Endothelial cell (in vitro differentiated cells): ENCODE measurements around the gene NAA80. TPM values are rescaled to one million over a fixed set of nuclear protein-coding genes. Genes with fewer than 3 reads are reported as not detected.

Experiments
- DNase-seq: peaks from one replicate; pipeline ENCODE4 v3.0.0; 2021; ENCODE audit warnings: low spot score
- H3K27ac Mint-ChIP-seq: one replicate; pipeline ENCODE4 v1.8.0; 2021; ENCODE audit warnings: mixed read lengths, inconsistent platforms; ENCODE audit not compliant: unreplicated experiment
- H3K27me3 Mint-ChIP-seq: one replicate; pipeline ENCODE4 v1.8.0; 2021; ENCODE audit warnings: mild to moderate bottlenecking, moderate library complexity, mixed read lengths, inconsistent platforms; ENCODE audit not compliant: unreplicated experiment
- H3K36me3 Mint-ChIP-seq: one replicate; pipeline ENCODE4 v1.8.0; 2021; ENCODE audit warnings: mild to moderate bottlenecking, low read depth, mixed read lengths, inconsistent platforms; ENCODE audit not compliant: unreplicated experiment
- H3K4me1 Mint-ChIP-seq: one replicate; pipeline ENCODE4 v1.8.0; 2021; ENCODE audit warnings: mild to moderate bottlenecking, mixed read lengths, inconsistent platforms; ENCODE audit not compliant: unreplicated experiment
- H3K4me3 Mint-ChIP-seq: one replicate; pipeline ENCODE4 v1.8.0; 2021; ENCODE audit warnings: mild to moderate bottlenecking, mixed read lengths, inconsistent platforms; ENCODE audit not compliant: unreplicated experiment
- H3K9me3 Mint-ChIP-seq: one replicate; pipeline ENCODE4 v1.8.0; 2021; ENCODE audit warnings: mixed read lengths, inconsistent platforms; ENCODE audit not compliant: unreplicated experiment
- CTCF ChIP-seq: fragments of 200-600 bp; sonication (generic); IDR thresholded peaks from one replicate; pipeline ENCODE4 v1.5.0; 2021; ENCODE audit warnings: antibody characterized with exemption; ENCODE audit not compliant: unreplicated experiment
- total RNA-seq: library from RNA; stranded (reverse); fragmentation: NEBNext Ultra II Directional; extraction: Animal tissue kit (Norgen Biotek cat#: 25700); gene quantifications from one replicate; pipeline ENCODE4 v1.2.1, GENCODE V29; 2021; ENCODE audit not compliant: unreplicated experiment

Gene NAA80
- total RNA-seq, 1 donor from 2014 or later, result 17.1 TPM

DNA sequence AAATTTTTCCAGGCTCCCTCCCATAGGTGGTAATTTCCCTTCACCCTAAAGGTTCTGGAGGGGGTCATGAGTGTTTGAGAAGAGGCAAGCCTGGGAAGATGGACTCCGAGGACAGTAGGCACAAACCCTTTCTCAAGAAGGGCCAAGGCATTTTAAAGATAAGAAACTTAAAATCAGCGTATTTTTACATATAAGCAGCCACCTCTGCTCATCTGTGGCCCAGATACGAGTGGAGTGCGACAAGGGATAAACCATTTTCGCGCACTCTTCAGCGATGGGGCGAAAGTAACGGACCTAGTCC lies 40.9 kb upstream of the NAA80 start:
- Mint-ChIP-seq H3K36me3 (peaks cover 10% of the 10 kb centered on the region), H3K9me3 (no peaks in the 10 kb centered on the region), H3K4me1 (peaks cover 26% of the 10 kb centered on the region), H3K4me3 (peak overlapping the region; percentile 76), H3K27me3 (peaks cover 27% of the 10 kb centered on the region), H3K27ac (no peak overlapping the region)
- no peak for TF ChIP-seq CTCF
- DNase-seq, result no peak

- Mint-ChIP-seq H3K4me3 (peak overlapping the region; percentile 76), H3K27me3 (peaks cover 31% of the 10 kb centered on the region), H3K27ac (no peak overlapping the region), H3K36me3 (peaks cover 10% of the 10 kb centered on the region), H3K9me3 (no peaks in the 10 kb centered on the region), H3K4me1 (peaks cover 27% of the 10 kb centered on the region)
- TF ChIP-seq CTCF, result no peak
- no peak for DNase-seq
These were observed 40.4 kb upstream of the NAA80 start for GRCh38 chr3:50339485-50340146.

DNA sequence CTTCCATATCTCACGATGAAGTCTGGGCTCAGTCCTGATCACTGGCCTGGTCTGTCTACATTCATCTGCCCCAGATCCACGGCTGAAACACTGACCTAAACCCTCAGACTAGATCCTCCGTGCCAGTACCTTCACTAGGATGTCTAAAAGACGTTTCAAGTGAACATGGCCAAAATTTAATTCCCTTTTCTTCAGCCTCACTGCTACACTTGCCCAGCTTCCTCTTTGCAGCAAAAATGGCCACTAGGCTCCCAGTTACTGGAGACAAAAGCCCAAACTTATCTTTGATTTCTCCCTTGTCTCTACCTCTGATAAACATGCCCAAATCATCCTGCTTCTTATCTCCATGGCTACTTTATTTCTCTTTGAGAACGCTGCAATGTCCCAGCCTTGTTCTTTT lies 39.8 kb upstream of the NAA80 start:
- no peak for DNase-seq
- H3K27me3 Mint-ChIP-seq, result peaks cover 31% of the 10 kb centered on the region
- peaks cover 10% of the 10 kb centered on the region for H3K36me3 Mint-ChIP-seq
- H3K9me3 Mint-ChIP-seq, result no peaks in the 10 kb centered on the region
- H3K4me3 Mint-ChIP-seq, result peak overlapping the region; percentile 79
- H3K27ac Mint-ChIP-seq, result peak overlapping the region; percentile 13
- peaks cover 34% of the 10 kb centered on the region for H3K4me1 Mint-ChIP-seq
- no peak for TF ChIP-seq CTCF

DNA sequence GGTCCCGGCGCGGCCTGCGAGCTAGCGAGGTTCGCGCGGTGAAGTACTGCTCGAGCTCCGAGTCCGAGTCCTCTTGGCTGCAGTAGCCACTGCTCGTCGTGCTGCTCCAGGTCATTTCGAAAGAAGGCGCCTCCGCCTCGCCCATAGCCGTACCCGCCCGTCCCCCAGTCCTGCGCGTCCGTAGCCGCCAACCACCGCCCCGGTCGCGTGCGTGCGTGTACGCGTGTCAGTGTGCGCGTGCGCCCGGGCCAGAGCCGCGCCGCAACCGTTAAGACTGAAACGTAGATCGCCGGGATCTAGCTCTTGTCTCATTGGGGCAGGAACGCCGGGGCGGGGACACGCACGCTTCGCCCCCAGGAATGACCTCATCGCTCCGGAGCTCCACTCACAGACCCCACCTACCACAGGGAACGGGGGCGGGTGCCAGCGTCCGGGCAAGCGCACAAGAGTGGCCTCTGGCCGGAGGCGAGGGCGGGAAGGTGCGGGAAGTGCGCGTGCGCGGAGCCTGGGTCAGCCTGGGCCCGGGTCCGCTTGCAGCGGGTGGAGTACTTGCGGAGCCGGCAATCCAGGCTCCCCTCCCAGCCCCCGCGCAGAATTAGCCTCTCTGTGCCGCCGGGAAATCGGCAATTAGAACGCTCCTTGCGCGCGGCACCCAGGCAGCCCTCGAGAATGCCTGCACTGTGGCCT lies 38.1 kb upstream of the NAA80 start:
- Mint-ChIP-seq H3K4me1 (peaks cover 40% of the 10 kb centered on the region), H3K4me3 (peak overlapping the region; percentile 96), H3K27me3 (peaks cover 28% of the 10 kb centered on the region), H3K9me3 (no peaks in the 10 kb centered on the region), H3K36me3 (peaks cover 10% of the 10 kb centered on the region), H3K27ac (peak overlapping the region; percentile 92)
- TF ChIP-seq CTCF, result no peak
- DNase-seq, result peak; percentile 98

GRCh38 chr3:50336452-50337174 lies 37.4 kb upstream of the NAA80 start:
- TF ChIP-seq CTCF, result no peak
- H3K27me3 Mint-ChIP-seq, result peaks cover 22% of the 10 kb centered on the region
- H3K4me3 Mint-ChIP-seq, result peak overlapping the region; percentile 96
- H3K9me3 Mint-ChIP-seq, result no peaks in the 10 kb centered on the region
- no peak for DNase-seq
- H3K4me1 Mint-ChIP-seq, result peaks cover 40% of the 10 kb centered on the region
- H3K36me3 Mint-ChIP-seq, result peaks cover 15% of the 10 kb centered on the region
- H3K27ac Mint-ChIP-seq, result peak overlapping the region; percentile 84
